Erythroblast (primary cell): ENCODE measurements around the gene TKT.

Experiments used
- GATA1 ChIP-seq: IDR thresholded peaks from 2 replicates; pipeline ENCODE4 v1.6.1; 2011; ENCODE audit warnings: low read depth, mild to moderate bottlenecking, control low read depth, low read length, moderate library complexity
- POLR2A ChIP-seq: IDR thresholded peaks from 2 replicates; pipeline ENCODE4 v1.6.1; 2011; ENCODE audit warnings: mild to moderate bottlenecking, low read length

GRCh38 chr3:53236112-53236841 lies 19.5 kb downstream of the TKT start:
- no peak for TF ChIP-seq POLR2A
- no peak for TF ChIP-seq GATA1
